Ovary (tissue), 9 donors: ENCODE measurements around the gene PSMB9. TPM values are rescaled to one million over a fixed set of nuclear protein-coding genes. Genes with fewer than 3 reads are reported as not detected.

Experiments
- DNase-seq, 5 donors: peaks; one replicate each; pipeline ENCODE4 v3.0.0-alpha.2; 2019 to 2020
- H3K27ac ChIP-seq, 2 donors: fragments of 200-600 bp; one replicate each; pipeline versions ENCODE4 v1.5.1 to v1.8.0; 2019 to 2022
- H3K27me3 ChIP-seq: fragments of 200-600 bp; one replicate; pipeline ENCODE4 v1.8.0; 2022
- H3K36me3 ChIP-seq: fragments of 200-600 bp; sonication (generic); one replicate; pipeline ENCODE4 v1.5.1; 2019
- H3K4me1 ChIP-seq: one replicate; pipeline ENCODE4 v1.8.1; 2013; ENCODE audit warnings: mild to moderate bottlenecking, moderate library complexity; ENCODE audit not compliant: insufficient read depth
- H3K4me3 ChIP-seq: fragments of 200-600 bp; sonication (generic); one replicate; pipeline ENCODE4 v1.5.1; 2017
- H3K9me3 ChIP-seq, 2 donors: fragments of 200-600 bp in 1 of 2; sonication (generic) in 1 of 2; one replicate each; pipeline versions ENCODE4 v1.5.1 to v1.8.1; 2013 to 2019; ENCODE audit warnings: mild to moderate bottlenecking in 1 of 2, moderate library complexity in 1 of 2
- EP300 ChIP-seq: sonication (generic); formaldehyde crosslinking; IDR thresholded peaks from one replicate; pipeline ENCODE4 v1.6.1; 2017; ENCODE audit warnings: antibody characterized with exemption
- POLR2A ChIP-seq: fragments of 450-650 bp; IDR thresholded peaks from one replicate; pipeline ENCODE4 v1.6.1; 2017; ENCODE audit warnings: antibody characterized with exemption, mild to moderate bottlenecking, moderate library complexity
- whole genome bisulfite sequencing, 3 donors: extraction: QIAGEN DNeasy Blood & Tissue Kit in 1 of 3; methylation state at CpG; one replicate each; pipeline versions ENCODE4 v1.1.5 to v1.1.7; 2013 to 2017; 5-methylcytosine and 5-hydroxymethylcytosine counted together
- intact Hi-C, 4 donors: fragments of 100-400 bp; cut with DNase I; formaldehyde crosslinking; loops; one replicate each; pipeline versions ENCODE4 v1.11.0 to v1.15.1; 2022 to 2023
- polyA plus RNA-seq, 2 donors: library from polyadenylated mRNA; stranded (reverse); fragments of 200-250 nt in 1 of 2; fragments of 350-450 nt in 1 of 2; fragmentation: Illumina TruSeq in 1 of 2; extraction: RNeasy Lipid Tissue Mini Kit (QIAGEN cat#74804) in 1 of 2; gene quantifications; one replicate each; pipeline ENCODE4 v1.2.3, GENCODE V29; 2013 to 2014
- total RNA-seq, 7 donors: library from RNA; depleted of rRNA in 2 of 7; stranded (reverse); fragments of >200 nt in 2 of 7; fragmentation: NEBNext Ultra II Directional in 3 of 7; extraction: Animal tissue kit (Norgen Biotek cat#: 25700) in 3 of 7; gene quantifications; one replicate each; pipeline versions ENCODE4 v1.1.0 to v1.2.4, GENCODE V29; 2016 to 2023
- TF ChIP-seq, protein P1 (sequence below), 3 donors: fragments of 450-650 bp in 2 of 3; fragments of 200-600 bp in 1 of 3; IDR thresholded peaks; one replicate each; pipeline versions ENCODE4 v1.5.1 to v1.8.0; 2016 to 2022; ENCODE audit warnings: antibody characterized with exemption in 3 of 3, mild to moderate bottlenecking in 1 of 3
- donor health status: DM: no; HTN: no; CAD: no; lungs with moderate emphysema.
- donor health status: DM: no; HTN: no; CAD: no.
- donor health status: Bipolar disorder and iron deficiency.
- donor health status: DM: yes; HTN: yes; CAD: no.
- donor health status: DM: no; HTN: no; CAD: no.
- donor health status: DM: yes; HTN: yes; CAD: no.

The PSMB9 gene
- total and polyA plus RNA-seq, 9 donors = 9.5 to 30.7 (median 20.4) TPM

DNA sequence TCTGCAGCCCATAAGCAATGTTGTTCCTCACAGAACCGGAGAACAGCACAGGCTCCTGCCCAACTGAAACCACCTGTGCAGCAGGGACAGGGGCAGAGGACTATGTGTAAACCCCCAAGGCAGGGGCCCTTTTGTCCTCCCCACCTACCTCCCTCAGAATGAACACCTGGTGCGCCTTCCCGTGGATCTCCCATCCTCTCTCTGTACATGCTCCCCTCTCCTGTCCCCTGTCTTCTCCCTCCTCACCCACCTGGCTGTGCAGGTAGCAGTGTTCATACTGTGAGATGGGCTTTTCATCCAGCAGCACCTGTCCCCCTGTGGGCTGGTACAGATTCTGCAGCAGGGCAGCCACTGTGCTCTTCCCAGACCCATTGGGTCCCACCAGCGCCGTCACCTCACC, 24.0 kb upstream of the PSMB9 start:
- TF ChIP-seq EP300 (no peak), POLR2A (no peak)
- TF ChIP-seq, protein P1, sequence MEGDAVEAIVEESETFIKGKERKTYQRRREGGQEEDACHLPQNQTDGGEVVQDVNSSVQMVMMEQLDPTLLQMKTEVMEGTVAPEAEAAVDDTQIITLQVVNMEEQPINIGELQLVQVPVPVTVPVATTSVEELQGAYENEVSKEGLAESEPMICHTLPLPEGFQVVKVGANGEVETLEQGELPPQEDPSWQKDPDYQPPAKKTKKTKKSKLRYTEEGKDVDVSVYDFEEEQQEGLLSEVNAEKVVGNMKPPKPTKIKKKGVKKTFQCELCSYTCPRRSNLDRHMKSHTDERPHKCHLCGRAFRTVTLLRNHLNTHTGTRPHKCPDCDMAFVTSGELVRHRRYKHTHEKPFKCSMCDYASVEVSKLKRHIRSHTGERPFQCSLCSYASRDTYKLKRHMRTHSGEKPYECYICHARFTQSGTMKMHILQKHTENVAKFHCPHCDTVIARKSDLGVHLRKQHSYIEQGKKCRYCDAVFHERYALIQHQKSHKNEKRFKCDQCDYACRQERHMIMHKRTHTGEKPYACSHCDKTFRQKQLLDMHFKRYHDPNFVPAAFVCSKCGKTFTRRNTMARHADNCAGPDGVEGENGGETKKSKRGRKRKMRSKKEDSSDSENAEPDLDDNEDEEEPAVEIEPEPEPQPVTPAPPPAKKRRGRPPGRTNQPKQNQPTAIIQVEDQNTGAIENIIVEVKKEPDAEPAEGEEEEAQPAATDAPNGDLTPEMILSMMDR (IDR thresholded peaks at IDR 0.05) = no peak
- intact Hi-C loops = no loop called here
- no peak for DNase-seq
- H3K4me1 ChIP-seq = no peaks in the 10 kb centered on the region
- no peaks in the 10 kb centered on the region for H3K9me3 ChIP-seq
- H3K27ac ChIP-seq = no peak overlapping the region
- no peak overlapping the region for H3K4me3 ChIP-seq
- 87 to 90% (median 90%) methylated on average over 5 of the region's 5 CpGs for WGBS, 3 donors
- H3K36me3 ChIP-seq = no peaks in the 10 kb centered on the region
- no peaks in the 10 kb centered on the region for H3K27me3 ChIP-seq

DNA sequence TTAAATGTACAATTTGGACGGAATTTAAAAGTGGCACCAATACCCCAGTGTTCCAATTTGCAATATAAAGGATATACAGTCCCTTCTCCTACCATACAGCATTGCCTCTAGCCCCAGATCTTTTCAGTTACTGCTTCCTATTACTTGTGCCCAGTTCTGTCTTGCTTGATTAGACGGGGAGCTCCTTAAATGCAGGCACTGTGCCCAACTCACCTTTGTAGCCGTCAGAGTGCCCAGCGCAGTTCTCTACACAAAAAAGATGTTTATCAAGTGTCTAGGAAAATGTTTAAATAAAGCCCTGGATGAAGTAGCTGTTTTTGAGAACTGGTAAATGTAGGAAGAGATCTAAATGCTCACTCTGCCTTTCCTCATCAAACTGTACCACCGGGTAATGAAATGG, 23.1 kb upstream of the PSMB9 start:
- no peaks in the 10 kb centered on the region for H3K36me3 ChIP-seq
- no peaks in the 10 kb centered on the region for H3K9me3 ChIP-seq
- no peaks in the 10 kb centered on the region for H3K4me1 ChIP-seq
- H3K4me3 ChIP-seq = no peak overlapping the region
- no peaks in the 10 kb centered on the region for H3K27me3 ChIP-seq
- no peak for DNase-seq
- intact Hi-C loops = no loop called here
- no peak overlapping the region for H3K27ac ChIP-seq
- 81 to 92% (median 88%) methylated on average over 5 of the region's 5 CpGs for WGBS, 3 donors
- TF ChIP-seq EP300 = no peak
- TF ChIP-seq, protein P1 (IDR thresholded peaks at IDR 0.05) = no peak
- TF ChIP-seq POLR2A = no peak

DNA sequence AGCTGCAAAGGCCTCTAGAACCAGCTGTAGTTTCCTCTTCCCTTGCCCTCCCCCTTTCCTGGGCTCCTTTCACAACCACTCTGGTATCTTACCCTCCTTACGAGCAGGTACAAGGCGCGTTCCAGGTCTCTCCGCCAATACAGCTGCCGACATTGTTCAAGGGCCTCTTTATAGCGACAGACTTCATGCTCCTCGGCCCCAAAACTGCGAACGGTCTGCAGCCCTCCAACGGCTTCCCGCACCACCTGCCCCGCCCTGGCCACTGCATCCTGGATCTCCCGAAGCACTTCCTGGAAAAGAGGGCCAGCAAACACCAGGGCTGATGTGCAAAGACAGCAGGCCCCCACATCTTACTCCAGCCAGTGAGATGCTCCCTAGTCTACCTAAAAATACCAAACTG, 21.5 kb upstream of the PSMB9 start:
- no peak for DNase-seq
- TF ChIP-seq, protein P1 (IDR thresholded peaks at IDR 0.05) = no peak
- TF ChIP-seq POLR2A = no peak
- no peak for TF ChIP-seq EP300
- Histone ChIP-seq H3K36me3 (no peaks in the 10 kb centered on the region), H3K27ac (no peak overlapping the region), H3K27me3 (no peaks in the 10 kb centered on the region), H3K4me1 (peaks cover 2% of the 10 kb centered on the region), H3K9me3 (no peaks in the 10 kb centered on the region), H3K4me3 (no peak overlapping the region)
- intact Hi-C loops = no loop called here
- WGBS, 3 donors = 81 to 86% (median 84%) methylated on average over 13 of the region's 13 CpGs

DNA sequence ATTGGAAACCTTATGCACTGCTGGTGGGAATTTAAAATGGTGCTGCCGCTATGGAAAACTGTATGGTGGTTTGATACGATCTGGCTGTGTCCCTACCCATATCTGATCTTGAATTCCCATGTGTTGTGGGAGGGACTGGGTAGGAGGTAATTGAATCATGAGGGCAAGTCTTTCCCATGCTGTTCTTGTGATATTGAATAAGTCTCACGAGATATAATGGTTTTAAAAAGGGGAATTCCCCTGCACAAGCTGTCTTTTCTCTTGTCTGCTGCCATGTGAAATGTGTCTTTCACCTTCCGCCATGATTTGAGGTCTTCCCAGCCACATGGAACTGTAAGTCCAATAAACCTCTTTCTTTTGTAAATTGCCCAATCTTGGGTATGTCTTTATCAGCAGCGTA, 20.3 kb upstream of the PSMB9 start:
- Histone ChIP-seq H3K4me1 (peaks cover 4% of the 10 kb centered on the region), H3K4me3 (no peak overlapping the region), H3K27ac (no peak overlapping the region), H3K9me3 (no peaks in the 10 kb centered on the region), H3K36me3 (no peaks in the 10 kb centered on the region), H3K27me3 (no peaks in the 10 kb centered on the region)
- 87 to 93% (median 89%) methylated on average over 5 of the region's 5 CpGs for WGBS, 3 donors
- no peak for DNase-seq
- TF ChIP-seq POLR2A (no peak), EP300 (no peak)
- TF ChIP-seq, protein P1 (IDR thresholded peaks at IDR 0.05) = no peak
- intact Hi-C loops = no loop called here
